ENCODE results near the gene LMOD2.

DNA sequence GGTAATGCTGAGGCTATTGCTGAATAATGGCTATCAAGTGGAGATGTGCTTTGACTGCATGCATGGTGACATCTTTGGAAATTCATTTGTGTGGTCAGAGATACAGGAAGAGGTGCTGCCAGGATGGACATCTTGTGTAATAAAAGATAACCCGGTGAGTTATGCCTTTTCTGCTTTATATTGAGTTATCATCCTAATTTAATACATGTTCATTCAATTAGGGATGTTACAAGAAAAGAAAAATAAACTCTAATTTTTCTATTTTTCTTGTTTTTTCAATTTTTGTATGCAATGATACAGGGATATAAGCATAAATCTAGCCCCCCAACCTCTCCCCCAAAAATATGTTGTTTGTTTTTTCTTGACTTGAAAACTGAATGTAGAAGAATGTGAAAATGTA lies 26.4 kb upstream of the LMOD2 start:
- TF ChIP-seq POLR2A (IDR thresholded peaks at IDR 0.05; ENCODE audit: low read length) (no peak), GATA1 (IDR thresholded peaks at IDR 0.05; ENCODE audit: low read depth, low read length) (no peak)

Data from erythroblast (primary cell).